Raji (cell line): ENCODE results near the gene KDM6A.
A peak's percentile ranks its signal among the peaks of the same experiment; 100 is the strongest.

Source experiments
- POLR2A ChIP-seq: IDR thresholded peaks from 2 replicates; pipeline ENCODE4 v1.6.1; 2011; ENCODE audit warnings: low read depth, low read length, control low read depth; ENCODE audit not compliant: insufficient read depth

The KDM6A gene

GRCh38 chrX:44872821-44873414, at the start of gene KDM6A:
KDM6A (plus strand) TSS chrX:44873188; CDS start chrX:44873552, 364 bp downstream.
- no peak for TF ChIP-seq POLR2A

DNA sequence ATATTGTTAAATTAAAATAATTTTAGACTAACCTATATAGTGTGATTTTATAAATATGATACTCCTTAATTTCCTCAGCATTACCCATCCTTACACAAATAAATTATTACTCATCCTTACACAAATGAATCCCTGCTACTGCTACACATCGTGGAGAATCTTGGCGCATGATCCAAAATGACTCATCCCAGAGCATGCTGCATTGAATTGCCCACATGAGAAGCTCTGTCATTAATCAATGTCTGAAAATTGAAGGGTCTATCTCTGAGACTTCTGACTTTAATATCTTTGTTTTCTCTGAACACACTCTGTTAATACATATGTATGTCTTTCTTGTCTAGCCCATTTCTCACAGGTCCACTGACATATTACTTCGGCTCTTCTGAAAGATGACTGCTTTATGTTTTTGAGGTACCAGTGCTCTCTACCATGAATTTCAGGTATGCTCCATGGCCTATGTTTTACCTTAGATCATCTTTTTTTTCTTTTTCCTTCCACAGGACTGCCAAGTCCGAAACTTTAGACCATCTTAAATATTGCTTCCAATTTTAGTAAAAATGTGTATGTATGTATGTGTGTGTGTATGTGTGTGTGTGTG, 44.9 kb upstream of the KDM6A start:
- no peak for TF ChIP-seq POLR2A

GRCh38 chrX:44829832-44830231, 43.2 kb upstream of the KDM6A start:
- TF ChIP-seq POLR2A, result no peak

DNA sequence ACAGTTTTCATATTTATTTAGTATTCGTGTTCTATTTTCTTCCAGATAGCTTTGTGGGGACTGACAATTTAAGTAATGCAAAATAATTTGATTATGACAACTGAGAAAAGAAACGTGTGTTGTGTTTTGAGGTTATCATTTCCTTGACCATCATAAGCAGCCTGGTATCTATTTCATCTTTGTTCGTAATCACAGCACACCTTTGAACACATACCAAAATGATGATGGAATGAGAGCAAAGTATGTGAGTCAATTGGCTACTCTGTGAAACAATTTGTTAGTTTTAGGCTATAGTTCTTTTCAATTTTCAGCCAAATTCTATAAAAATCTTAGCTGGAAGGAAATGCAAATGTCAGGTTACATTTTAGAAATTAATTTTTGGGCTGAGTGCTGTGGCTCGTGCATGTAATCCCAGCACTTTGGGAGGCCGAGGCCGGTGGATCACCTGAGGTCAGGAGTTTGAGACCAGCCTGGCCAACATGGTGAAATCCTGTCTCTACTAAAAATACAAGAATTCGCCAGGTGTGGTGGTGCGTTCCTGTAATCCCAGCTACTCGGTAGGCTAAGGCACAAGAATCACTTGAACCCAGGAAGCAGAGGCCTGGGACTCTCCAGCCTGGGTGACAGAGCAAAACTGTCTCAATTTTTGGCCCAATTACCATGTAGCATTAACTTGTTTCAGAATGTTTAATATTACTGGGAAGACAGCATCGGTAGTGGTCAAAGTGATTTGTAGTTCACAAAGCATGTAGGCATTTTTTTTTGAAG, 30.3 kb upstream of the KDM6A start:
- no peak for TF ChIP-seq POLR2A

GRCh38 chrX:44843318-44843702, 29.7 kb upstream of the KDM6A start:
- no peak for TF ChIP-seq POLR2A

GRCh38 chrX:44843753-44844152, 29.2 kb upstream of the KDM6A start, which contains the start of gene DUSP21:
DUSP21 (plus strand) TSS chrX:44844021; CDS start chrX:44844133, 112 bp downstream.
- TF ChIP-seq POLR2A, result no peak

DNA sequence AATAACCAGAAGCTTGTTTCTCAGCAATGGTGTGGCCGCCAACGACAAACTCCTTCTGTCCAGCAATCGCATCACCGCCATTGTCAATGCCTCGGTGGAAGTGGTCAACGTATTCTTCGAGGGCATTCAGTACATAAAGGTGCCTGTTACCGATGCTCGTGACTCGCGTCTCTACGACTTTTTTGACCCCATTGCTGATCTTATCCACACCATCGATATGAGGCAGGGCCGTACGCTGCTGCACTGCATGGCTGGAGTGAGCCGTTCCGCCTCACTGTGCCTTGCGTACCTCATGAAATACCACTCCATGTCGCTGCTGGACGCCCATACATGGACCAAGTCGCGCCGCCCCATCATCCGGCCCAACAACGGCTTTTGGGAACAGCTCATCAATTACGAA, 28.8 kb upstream of the KDM6A start:
- TF ChIP-seq POLR2A, result no peak

DNA sequence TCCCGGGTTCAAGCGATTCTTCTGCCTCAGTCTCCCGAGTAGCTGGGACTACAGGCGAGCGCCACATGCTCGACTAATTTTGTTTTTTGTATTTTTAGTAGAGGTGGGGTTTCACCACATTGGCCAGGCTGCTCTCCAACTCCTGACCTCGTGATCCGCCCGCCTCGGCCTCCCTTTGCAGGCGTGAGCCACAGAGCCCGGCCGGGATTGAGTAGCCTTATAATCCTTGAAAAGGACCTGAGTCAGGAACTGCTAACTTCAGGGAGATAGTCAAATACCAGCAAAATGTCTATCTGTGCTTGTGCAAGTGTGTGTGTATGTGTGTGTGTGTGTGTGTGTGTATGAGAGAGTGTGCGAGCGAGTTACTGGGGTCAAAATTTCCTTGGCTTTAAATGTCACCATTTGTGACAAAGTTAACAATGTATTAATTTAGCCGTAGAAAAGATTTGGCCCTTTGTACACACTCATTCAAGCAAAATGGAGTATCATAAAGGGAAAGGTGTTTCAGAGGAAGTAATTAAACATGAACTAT, 1.8 kb upstream of the KDM6A start:
- no peak for TF ChIP-seq POLR2A

- TF ChIP-seq POLR2A, result peak; percentile 56; the same call in 1 of the 2 replicates
Observed at GRCh38 chrX:44871931-44872820, 812 bp upstream of the KDM6A start.

DNA sequence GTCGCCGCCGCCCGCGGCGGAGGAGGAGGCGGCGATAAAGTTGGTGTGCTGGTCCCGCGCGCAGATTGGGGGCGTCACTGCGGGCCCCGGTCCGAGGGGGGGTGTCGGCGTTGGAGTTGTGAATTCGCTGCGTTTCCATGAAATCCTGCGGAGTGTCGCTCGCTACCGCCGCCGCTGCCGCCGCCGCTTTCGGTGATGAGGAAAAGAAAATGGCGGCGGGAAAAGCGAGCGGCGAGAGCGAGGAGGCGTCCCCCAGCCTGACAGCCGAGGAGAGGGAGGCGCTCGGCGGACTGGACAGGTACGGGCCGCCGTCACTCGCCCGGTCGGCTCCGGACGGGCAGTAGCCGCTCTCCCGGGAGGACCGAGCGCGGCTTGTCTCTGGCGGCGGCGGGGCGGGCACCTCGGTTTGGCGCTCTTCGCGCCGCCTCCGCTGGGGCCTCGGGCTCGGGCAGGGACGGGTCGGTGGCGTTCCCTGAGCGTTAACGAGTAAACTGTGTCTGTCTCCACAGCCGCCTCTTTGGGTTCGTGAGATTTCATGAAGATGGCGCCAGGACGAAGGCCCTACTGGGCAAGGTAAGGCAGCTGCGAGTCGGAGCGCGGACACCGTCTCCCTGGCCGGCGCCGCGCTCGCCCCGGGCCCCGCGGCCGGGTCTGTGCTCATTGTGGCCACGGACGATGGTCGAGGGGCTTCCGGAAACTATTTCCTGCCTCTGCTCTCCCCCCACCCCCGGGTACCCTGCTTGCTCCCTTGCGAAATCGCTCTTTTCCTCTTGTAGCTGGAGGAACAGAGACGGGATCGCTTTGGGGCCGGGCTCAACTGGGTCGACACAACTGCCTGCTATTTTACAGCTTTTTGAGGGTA, 658 bp downstream of the KDM6A start:
- 0 out of 2 replicates have a peak, but pooled peaks have one; percentile 12 for TF ChIP-seq POLR2A

DNA sequence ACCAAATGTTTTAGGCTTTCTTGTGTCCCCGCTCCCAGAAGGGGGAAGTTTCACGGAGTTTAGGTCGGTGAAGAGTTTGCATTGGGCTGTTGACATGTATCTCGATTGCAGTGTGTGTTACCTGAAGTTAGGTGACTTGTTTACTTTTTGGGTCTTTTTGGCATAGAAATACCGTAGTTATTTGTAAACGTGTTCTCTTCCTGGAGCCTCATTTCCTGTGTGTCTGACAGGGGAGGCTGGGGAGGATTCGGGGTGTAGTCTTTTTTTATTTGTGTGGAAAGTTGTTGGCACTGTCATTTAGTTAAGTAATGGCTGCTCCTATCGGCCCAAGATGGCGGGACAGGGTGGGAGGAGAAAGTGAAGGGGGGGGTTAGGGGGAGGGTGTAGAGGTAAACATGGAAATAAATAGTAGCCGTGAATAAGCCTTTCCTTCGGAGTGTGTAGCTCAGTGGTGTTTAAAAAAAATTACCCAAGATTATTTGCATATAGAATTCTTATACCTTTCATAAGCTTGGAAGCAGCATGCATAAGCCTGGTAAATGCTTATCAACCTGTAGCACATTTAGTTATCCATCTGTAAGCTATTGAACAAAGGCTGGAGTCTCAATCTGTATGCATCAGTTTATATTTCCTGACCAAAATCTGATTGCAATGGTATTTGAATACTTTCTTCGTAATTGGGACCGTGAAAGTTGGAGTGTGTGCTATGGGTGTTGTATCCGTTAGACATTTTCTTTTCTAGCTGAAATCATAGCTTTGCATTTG, 1.6 kb downstream of the KDM6A start:
- no peak for TF ChIP-seq POLR2A

DNA sequence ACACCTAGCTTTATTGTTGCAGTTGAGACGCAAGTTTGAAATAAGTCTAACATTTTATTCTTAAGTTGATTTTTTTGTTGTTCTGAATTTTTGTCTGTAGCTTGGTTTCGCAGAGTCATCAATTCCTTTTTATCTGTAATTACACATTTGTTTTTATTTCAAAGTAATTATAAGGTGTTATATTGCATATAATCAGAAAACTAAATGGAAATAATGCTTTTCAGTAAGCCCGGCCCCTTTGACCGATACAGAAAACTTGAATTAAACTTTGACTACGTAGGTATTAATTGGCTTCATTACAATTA, 2.1 kb downstream of the KDM6A start:
- no peak for TF ChIP-seq POLR2A

DNA sequence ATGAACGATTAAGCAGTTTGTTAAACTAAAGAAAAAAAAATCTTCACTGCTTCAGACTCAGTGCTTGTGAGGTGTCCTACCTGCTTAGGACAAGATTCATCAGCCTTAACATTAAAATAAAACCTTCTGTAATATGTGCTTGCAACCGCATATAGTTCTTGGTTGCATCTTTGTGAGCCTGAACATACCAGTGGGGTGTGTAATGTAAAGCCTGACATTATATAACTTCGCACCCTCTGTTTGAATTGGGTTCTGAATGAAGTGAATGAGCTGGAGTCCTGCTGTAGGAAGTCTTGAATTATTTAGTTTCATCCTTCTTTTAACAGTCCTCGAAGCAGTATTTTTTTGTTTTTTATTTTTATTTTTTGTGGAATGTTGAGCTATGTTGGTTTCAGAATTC, 3.1 kb downstream of the KDM6A start:
- TF ChIP-seq POLR2A, result no peak
